ENCODE measurements around the gene GAPVD1. TPM values are rescaled to one million over a fixed set of nuclear protein-coding genes. Genes with fewer than 3 reads are reported as not detected.
"Not testable (repeated sequence)": the region's sequence is repeated elsewhere in the genome, so short reads cannot be mapped to it uniquely, and the experiment has no call there.

Gene GAPVD1, protein sequence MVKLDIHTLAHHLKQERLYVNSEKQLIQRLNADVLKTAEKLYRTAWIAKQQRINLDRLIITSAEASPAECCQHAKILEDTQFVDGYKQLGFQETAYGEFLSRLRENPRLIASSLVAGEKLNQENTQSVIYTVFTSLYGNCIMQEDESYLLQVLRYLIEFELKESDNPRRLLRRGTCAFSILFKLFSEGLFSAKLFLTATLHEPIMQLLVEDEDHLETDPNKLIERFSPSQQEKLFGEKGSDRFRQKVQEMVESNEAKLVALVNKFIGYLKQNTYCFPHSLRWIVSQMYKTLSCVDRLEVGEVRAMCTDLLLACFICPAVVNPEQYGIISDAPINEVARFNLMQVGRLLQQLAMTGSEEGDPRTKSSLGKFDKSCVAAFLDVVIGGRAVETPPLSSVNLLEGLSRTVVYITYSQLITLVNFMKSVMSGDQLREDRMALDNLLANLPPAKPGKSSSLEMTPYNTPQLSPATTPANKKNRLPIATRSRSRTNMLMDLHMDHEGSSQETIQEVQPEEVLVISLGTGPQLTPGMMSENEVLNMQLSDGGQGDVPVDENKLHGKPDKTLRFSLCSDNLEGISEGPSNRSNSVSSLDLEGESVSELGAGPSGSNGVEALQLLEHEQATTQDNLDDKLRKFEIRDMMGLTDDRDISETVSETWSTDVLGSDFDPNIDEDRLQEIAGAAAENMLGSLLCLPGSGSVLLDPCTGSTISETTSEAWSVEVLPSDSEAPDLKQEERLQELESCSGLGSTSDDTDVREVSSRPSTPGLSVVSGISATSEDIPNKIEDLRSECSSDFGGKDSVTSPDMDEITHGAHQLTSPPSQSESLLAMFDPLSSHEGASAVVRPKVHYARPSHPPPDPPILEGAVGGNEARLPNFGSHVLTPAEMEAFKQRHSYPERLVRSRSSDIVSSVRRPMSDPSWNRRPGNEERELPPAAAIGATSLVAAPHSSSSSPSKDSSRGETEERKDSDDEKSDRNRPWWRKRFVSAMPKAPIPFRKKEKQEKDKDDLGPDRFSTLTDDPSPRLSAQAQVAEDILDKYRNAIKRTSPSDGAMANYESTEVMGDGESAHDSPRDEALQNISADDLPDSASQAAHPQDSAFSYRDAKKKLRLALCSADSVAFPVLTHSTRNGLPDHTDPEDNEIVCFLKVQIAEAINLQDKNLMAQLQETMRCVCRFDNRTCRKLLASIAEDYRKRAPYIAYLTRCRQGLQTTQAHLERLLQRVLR (N-terminal part only)
- 100 to 1,000 TPM in 1 of 2 donors, 10 to 100 TPM in 1; 82.8 to 105 TPM for total RNA-seq

- ATAC-seq (ENCODE audit: insufficient number of reproducible peaks, low FRiP score, low read depth): peak; percentile 69
- peaks cover 5% of the 10 kb centered on the region for H3K36me3 ChIP-seq
- DNase-seq (ENCODE audit: low spot score): peak; percentile 43
- H3K4me3 ChIP-seq: peak within 1 kb of the TSS; percentile 99
- no peaks in the 10 kb centered on the region for H3K9me3 ChIP-seq
- TF ChIP-seq, protein P1, sequence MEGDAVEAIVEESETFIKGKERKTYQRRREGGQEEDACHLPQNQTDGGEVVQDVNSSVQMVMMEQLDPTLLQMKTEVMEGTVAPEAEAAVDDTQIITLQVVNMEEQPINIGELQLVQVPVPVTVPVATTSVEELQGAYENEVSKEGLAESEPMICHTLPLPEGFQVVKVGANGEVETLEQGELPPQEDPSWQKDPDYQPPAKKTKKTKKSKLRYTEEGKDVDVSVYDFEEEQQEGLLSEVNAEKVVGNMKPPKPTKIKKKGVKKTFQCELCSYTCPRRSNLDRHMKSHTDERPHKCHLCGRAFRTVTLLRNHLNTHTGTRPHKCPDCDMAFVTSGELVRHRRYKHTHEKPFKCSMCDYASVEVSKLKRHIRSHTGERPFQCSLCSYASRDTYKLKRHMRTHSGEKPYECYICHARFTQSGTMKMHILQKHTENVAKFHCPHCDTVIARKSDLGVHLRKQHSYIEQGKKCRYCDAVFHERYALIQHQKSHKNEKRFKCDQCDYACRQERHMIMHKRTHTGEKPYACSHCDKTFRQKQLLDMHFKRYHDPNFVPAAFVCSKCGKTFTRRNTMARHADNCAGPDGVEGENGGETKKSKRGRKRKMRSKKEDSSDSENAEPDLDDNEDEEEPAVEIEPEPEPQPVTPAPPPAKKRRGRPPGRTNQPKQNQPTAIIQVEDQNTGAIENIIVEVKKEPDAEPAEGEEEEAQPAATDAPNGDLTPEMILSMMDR (IDR thresholded peaks at IDR 0.05): peak; percentile 58
- no peaks in the 10 kb centered on the region for H3K27me3 ChIP-seq (replicated peaks; ENCODE audit: insufficient read depth)
- H3K4me1 ChIP-seq (ENCODE audit: control insufficient read depth in 1 of 2, low read depth in 2 of 2): peaks cover 23 to 26% of the 10 kb centered on the region in 2 donors
- peak within 1 kb of the TSS; percentile 75 to 83 for H3K27ac ChIP-seq
Observed at GRCh38 chr9:125261501-125262293, at the start of gene GAPVD1. Gene GAPVD1 (plus strand): TSS chr9:125261826. CDS start chr9:125298922, 37,096 bp downstream.

DNA sequence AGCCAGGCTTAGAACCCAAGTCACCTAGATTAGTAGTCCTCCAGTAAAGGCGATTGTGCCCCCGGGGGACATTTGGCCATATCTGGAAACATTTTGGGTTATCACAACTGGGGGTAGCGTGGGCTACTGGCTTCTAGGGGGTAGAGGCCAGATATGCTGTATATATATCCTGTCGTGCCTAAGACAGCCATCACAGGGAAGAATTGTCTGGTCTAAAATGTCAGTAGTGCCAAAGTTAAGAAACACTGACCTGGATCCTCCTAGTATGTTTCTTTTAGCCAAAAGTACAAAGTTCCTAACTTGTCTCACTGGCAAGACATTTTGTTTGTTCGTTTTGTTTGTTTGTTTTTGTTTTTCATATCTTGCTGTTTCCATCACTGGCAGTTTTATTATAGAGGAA lies 47.4 kb upstream of the GAPVD1 start:
- ATAC-seq (ENCODE audit: insufficient number of reproducible peaks, low FRiP score, low read depth) (no peak), DNase-seq (ENCODE audit: low spot score) (no peak)
- Histone ChIP-seq H3K36me3 (peaks cover 32% of the 10 kb centered on the region), H3K9me3 (no peaks in the 10 kb centered on the region), H3K27ac (no peak overlapping the region), H3K4me1 (ENCODE audit: control insufficient read depth in 1 of 2, low read depth in 2 of 2) (no peaks in the 10 kb centered on the region), H3K27me3 (replicated peaks; ENCODE audit: insufficient read depth) (no peaks in the 10 kb centered on the region), H3K4me3 (no peak overlapping the region)
- TF ChIP-seq, protein P1 (IDR thresholded peaks at IDR 0.05): no peak

- Histone ChIP-seq H3K27ac (no peak overlapping the region), H3K4me3 (no peak overlapping the region), H3K36me3 (peaks cover 17% of the 10 kb centered on the region), H3K4me1 (ENCODE audit: control insufficient read depth in 1 of 2, low read depth in 2 of 2) (no peaks in the 10 kb centered on the region), H3K27me3 (replicated peaks; ENCODE audit: insufficient read depth) (no peaks in the 10 kb centered on the region), H3K9me3 (no peaks in the 10 kb centered on the region)
- DNase-seq (ENCODE audit: low spot score) (no peak), ATAC-seq (ENCODE audit: insufficient number of reproducible peaks, low FRiP score, low read depth) (no peak)
- TF ChIP-seq, protein P1 (IDR thresholded peaks at IDR 0.05): no peak
Observed at GRCh38 chr9:125218621-125219020, 43.0 kb upstream of the GAPVD1 start.

DNA sequence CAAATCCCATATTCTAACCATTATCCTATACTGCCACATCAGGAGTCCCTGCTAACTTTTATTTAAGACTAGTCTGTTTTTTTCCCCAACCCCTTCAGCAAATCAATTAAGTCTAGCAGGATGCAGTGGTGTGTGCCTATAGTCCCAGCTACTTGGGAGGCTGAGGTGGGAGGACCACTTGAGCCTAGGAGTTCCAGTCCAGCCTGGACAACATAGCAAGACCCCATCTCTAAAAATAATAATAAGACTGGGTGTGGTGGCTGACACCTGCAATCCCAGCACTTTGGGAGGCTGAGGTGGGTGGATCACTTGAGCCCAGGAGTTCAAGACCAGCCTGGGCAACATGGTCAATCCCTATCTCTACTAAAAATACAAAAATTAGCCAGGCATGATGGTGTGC lies 36.8 kb upstream of the GAPVD1 start:
- H3K4me1 ChIP-seq (ENCODE audit: control insufficient read depth in 1 of 2, low read depth in 2 of 2); H3K27me3 ChIP-seq (replicated peaks; ENCODE audit: insufficient read depth); ATAC-seq (ENCODE audit: insufficient number of reproducible peaks, low FRiP score, low read depth); DNase-seq (ENCODE audit: low spot score); H3K9me3 ChIP-seq; H3K27ac ChIP-seq; H3K4me3 ChIP-seq: not testable (repeated sequence)
- H3K36me3 ChIP-seq: peaks cover 20% of the 10 kb centered on the region

DNA sequence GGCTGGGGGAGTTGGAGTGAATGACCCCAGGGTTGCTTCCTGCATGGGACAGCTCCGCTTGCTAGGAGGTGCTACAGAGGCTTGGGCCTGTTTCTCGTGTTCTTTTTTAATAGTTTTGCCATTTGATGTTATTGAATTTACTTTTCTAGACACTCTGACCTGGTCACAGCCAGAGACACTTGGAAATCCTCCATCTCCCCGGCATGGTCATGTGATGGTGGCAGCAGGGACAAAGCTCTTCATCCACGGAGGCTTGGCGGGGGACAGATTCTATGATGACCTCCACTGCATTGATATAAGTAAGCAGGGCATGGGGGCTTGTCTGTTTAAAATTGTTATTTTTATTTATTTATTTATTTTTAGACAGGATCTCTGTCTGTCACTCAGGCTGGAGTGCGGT lies 33.9 kb upstream of the GAPVD1 start:
- TF ChIP-seq, protein P1 (IDR thresholded peaks at IDR 0.05): no peak
- H3K4me1 ChIP-seq (ENCODE audit: control insufficient read depth in 1 of 2, low read depth in 2 of 2): no peaks in the 10 kb centered on the region
- H3K27me3 ChIP-seq (replicated peaks; ENCODE audit: insufficient read depth): no peaks in the 10 kb centered on the region
- H3K9me3 ChIP-seq: no peaks in the 10 kb centered on the region
- H3K4me3 ChIP-seq: no peak overlapping the region
- H3K27ac ChIP-seq: no peak overlapping the region
- DNase-seq (ENCODE audit: low spot score) (no peak), ATAC-seq (ENCODE audit: insufficient number of reproducible peaks, low FRiP score, low read depth) (no peak)
- H3K36me3 ChIP-seq: peaks cover 18% of the 10 kb centered on the region
